GM12892 (cell line): ENCODE measurements around the gene QRFP.

Experiments used
- POLR2AphosphoS5 ChIP-seq: IDR thresholded peaks from 2 replicates; pipeline ENCODE4 v1.6.1; 2011; ENCODE audit warnings: low read depth, low read length, control low read depth
- TAF1 ChIP-seq: IDR thresholded peaks from 2 replicates; pipeline ENCODE4 v1.6.1; 2011; ENCODE audit warnings: low read depth, mild to moderate bottlenecking, control low read depth, low read length, borderline replicate concordance

GRCh38 chr9:130927338-130927737 lies 30.7 kb upstream of the QRFP start:
- TF ChIP-seq TAF1: no peak
- no peak for TF ChIP-seq POLR2AphosphoS5
